HCT116 (cell line): Measurements from ENCODE around the gene TRPV4. TPM values are rescaled to one million over a fixed set of nuclear protein-coding genes. Genes with fewer than 3 reads are reported as not detected.

Experiments used
- ATAC-seq: fragments of 200-7000 bp; cut with Tn5 transposase; 2 replicates; pipeline ENCODE4 v1.9.1; 2020; ENCODE audit warnings: mild to moderate bottlenecking, moderate library complexity
- BruUV-seq: library from RNA; stranded (reverse); fragments of 400-500 nt; replicated peaks from 2 replicates; lab custom pipeline; 2021; lab: Mats Ljungman, UMichigan
- CTCF ChIA-PET: fragments of 300-600 bp; sonication (Branson Sonifier 250); formaldehyde crosslinking; loops from one replicate; lab custom pipeline; 2021; ENCODE audit warnings: antibody characterized with exemption; lab: Charles Lee
- POLR2A ChIA-PET: fragments of 300-600, 350-600 bp; sonication (Branson Sonifier 250); formaldehyde crosslinking; loops from one replicate; lab custom pipeline; 2021; ENCODE audit warnings: antibody characterized with exemption; lab: Charles Lee
- RAD21 ChIA-PET, 2 experiments: fragments of 300-600 bp; sonication (Branson Sonifier 250); formaldehyde crosslinking; loops; one replicate each; lab custom pipeline; 2023; ENCODE audit warnings: low total read pairs in 2 of 2; ENCODE audit not compliant: uncharacterized antibody in 2 of 2, unreplicated experiment in 2 of 2, low non-redundant PET in 1 of 2; lab: Charles Lee
- DNase-seq: peaks from one replicate; pipeline ENCODE4 v3.0.0-alpha.2; 2010; ENCODE audit warnings: low read depth, low spot score
- H2AFZ ChIP-seq: fragments of 200-600 bp; shearing (Covaris generic), sonication (generic); 2 replicates; pipeline ENCODE4 v1.6.1; 2017; ENCODE audit warnings: low read depth, mixed run types, mixed read lengths, antibody characterized with exemption, low read length; ENCODE audit not compliant: poor library complexity, severe bottlenecking
- H3K27ac ChIP-seq: 2 replicates; pipeline ENCODE4 v1.5.1; 2012; ENCODE audit warnings: low read depth, low read length
- H3K27me3 ChIP-seq: fragments of 200-600 bp; sonication (generic); 2 replicates; pipeline ENCODE4 v1.6.1; 2016; ENCODE audit warnings: mixed run types, low read length, mixed read lengths; ENCODE audit not compliant: insufficient read depth
- H3K36me3 ChIP-seq, 2 experiments: fragments of 200-500 bp in 1 of 2; fragments of 200-600 bp in 1 of 2; sonication (Bioruptor generic) in 1 of 2; sonication (generic) in 1 of 2; 2 replicates each; pipeline versions ENCODE4 v1.5.1 to v1.6.1; 2014 to 2016; ENCODE audit warnings: low read length in 2 of 2, inconsistent platforms in 1 of 2, mixed read lengths in 1 of 2, mixed run types in 1 of 2; ENCODE audit not compliant: insufficient read depth in 2 of 2, control insufficient read depth in 1 of 2
- H3K4me1 ChIP-seq, 2 experiments: fragments of 200-600 bp in 1 of 2; sonication (generic) in 1 of 2; 2 replicates each; pipeline versions ENCODE4 v1.5.1 to v1.6.1; 2012 to 2017; ENCODE audit warnings: low read length in 2 of 2, inconsistent platforms in 1 of 2, mild to moderate bottlenecking in 1 of 2, mixed read lengths in 1 of 2, mixed run types in 1 of 2, moderate library complexity in 1 of 2; ENCODE audit not compliant: insufficient read depth in 2 of 2, control insufficient read depth in 1 of 2
- H3K4me2 ChIP-seq: fragments of 200-600 bp; sonication (generic); 2 replicates; pipeline ENCODE4 v1.6.1; 2017; ENCODE audit warnings: mixed run types, low read length, mixed read lengths
- H3K4me3 ChIP-seq, 2 experiments: fragments of 200-600 bp in 1 of 2; sonication (generic) in 1 of 2; replicated peaks in 1 of 2; 2 replicates each; pipeline ENCODE4 v1.5.1; 2011 to 2016; ENCODE audit warnings: low read length in 2 of 2, control low read depth in 1 of 2, low read depth in 1 of 2, mild to moderate bottlenecking in 1 of 2, mixed read lengths in 1 of 2, mixed run types in 1 of 2
- H3K79me2 ChIP-seq: fragments of 200-600 bp; sonication (generic); 2 replicates; pipeline ENCODE4 v1.6.1; 2017; ENCODE audit warnings: mild to moderate bottlenecking, mixed run types, low read length, moderate library complexity, mixed read lengths; ENCODE audit not compliant: insufficient read depth
- H3K9ac ChIP-seq: fragments of 200-600 bp; sonication (generic); 2 replicates; pipeline ENCODE4 v1.6.1; 2016; ENCODE audit warnings: low read length, mixed read lengths
- H3K9me2 ChIP-seq: fragments of 200-600 bp; sonication (generic), shearing (Covaris generic); 2 replicates; pipeline ENCODE4 v1.6.1; 2017; ENCODE audit warnings: mixed run types, mild to moderate bottlenecking, moderate library complexity; ENCODE audit not compliant: insufficient read depth
- H3K9me3 ChIP-seq, 2 experiments: fragments of 200-500 bp in 1 of 2; fragments of 200-600 bp in 1 of 2; sonication (Bioruptor generic) in 1 of 2; sonication (generic) in 1 of 2; 2 replicates each; pipeline ENCODE4 v1.6.1; 2014 to 2017; ENCODE audit warnings: low read length in 2 of 2, mixed read lengths in 2 of 2, inconsistent platforms in 1 of 2, low read depth in 1 of 2, mild to moderate bottlenecking in 1 of 2, mixed run types in 1 of 2, moderate library complexity in 1 of 2; ENCODE audit not compliant: control insufficient read depth in 1 of 2, insufficient read depth in 1 of 2
- H4K20me1 ChIP-seq: fragments of 200-600 bp; sonication (generic), shearing (Covaris generic); 2 replicates; pipeline ENCODE4 v1.6.1; 2017; ENCODE audit warnings: mixed run types, mild to moderate bottlenecking, moderate library complexity; ENCODE audit not compliant: insufficient read depth
- CEBPB ChIP-seq: IDR thresholded peaks from 2 replicates; pipeline ENCODE4 v1.6.1; 2012; ENCODE audit warnings: low read depth
- EGR1 ChIP-seq: IDR thresholded peaks from 2 replicates; pipeline ENCODE4 v1.6.1; 2012; ENCODE audit warnings: low read depth
- ELF1 ChIP-seq: IDR thresholded peaks from 2 replicates; pipeline ENCODE4 v1.6.1; 2012; ENCODE audit warnings: low read depth, borderline replicate concordance
- EZH2phosphoT487 ChIP-seq: fragments of 200-600 bp; IDR thresholded peaks from 2 replicates; pipeline ENCODE4 v1.6.1; 2018; ENCODE audit warnings: antibody characterized with exemption, borderline replicate concordance
- FOSL1 ChIP-seq: IDR thresholded peaks from 2 replicates; pipeline ENCODE4 v1.6.1; 2012; ENCODE audit warnings: low read depth
- JUND ChIP-seq: IDR thresholded peaks from 2 replicates; pipeline ENCODE4 v1.6.1; 2012
- MAX ChIP-seq: IDR thresholded peaks from 2 replicates; pipeline ENCODE4 v1.6.1; 2012
- POLR2A ChIP-seq: IDR thresholded peaks from 2 replicates; pipeline ENCODE4 v1.7.0; 2011; ENCODE audit warnings: borderline replicate concordance; ENCODE audit not compliant: insufficient read depth, insufficient read length; ENCODE audit errors: extremely low read depth
- POLR2AphosphoS5 ChIP-seq: IDR thresholded peaks from 2 replicates; pipeline ENCODE4 v1.6.1; 2011; ENCODE audit warnings: mild to moderate bottlenecking, low read depth, low read length, moderate library complexity
- RAD21 ChIP-seq: IDR thresholded peaks from 2 replicates; pipeline ENCODE4 v1.6.1; 2012; ENCODE audit warnings: low read depth, mild to moderate bottlenecking
- REST ChIP-seq: IDR thresholded peaks from 2 replicates; pipeline ENCODE4 v1.6.1; 2012; ENCODE audit warnings: low read depth
- SP1 ChIP-seq: IDR thresholded peaks from 2 replicates; pipeline ENCODE4 v1.6.1; 2012; ENCODE audit warnings: low read depth
- TCF7L2 ChIP-seq: IDR thresholded peaks from 2 replicates; pipeline ENCODE4 v1.7.0; 2011; ENCODE audit warnings: borderline replicate concordance, inconsistent platforms; ENCODE audit not compliant: insufficient read depth, insufficient read length; ENCODE audit errors: extremely low read depth
- ZNF274 ChIP-seq: fragments of 200-500 bp; sonication (Bioruptor generic); IDR thresholded peaks from 2 replicates; pipeline ENCODE4 v1.6.1; 2014; ENCODE audit warnings: mild to moderate bottlenecking, low read depth, low read length, inconsistent platforms
- intact Hi-C: fragments of 100-400 bp; cut with micrococcal nuclease; formaldehyde crosslinking; loops from 2 replicates; pipeline ENCODE4 v1.10.0; 2022
- total RNA-seq: library from RNA; stranded (reverse); gene quantifications from one replicate; pipeline ENCODE4 v1.2.1, GENCODE V29; 2021; ENCODE audit not compliant: unreplicated experiment

TRPV4 gene
- total RNA-seq, 1 experiment from 2014 or later: 0.54 TPM

GRCh38 chr12:109770861-109771670, 62.1 kb downstream of the TRPV4 start:
- peaks cover 8% of the 10 kb centered on the region; the same call in 1 of the 2 replicates for H3K79me2 ChIP-seq
- no peak overlapping the region for H3K4me3 ChIP-seq
- BruUV-seq: no TSS peak
- TF ChIP-seq REST (no peak), FOSL1 (no peak), EGR1 (no peak), ZNF274 (no peak), POLR2A (no peak), TCF7L2 (no peak), SP1 (no peak), EZH2phosphoT487 (no peak), MAX (no peak), RAD21 (no peak), ELF1 (no peak), POLR2AphosphoS5 (no peak), CEBPB (no peak), JUND (no peak)
- TF ChIP-seq, all 23 proteins: peak for 0
- H3K9ac ChIP-seq: no peak overlapping the region
- DNase-seq (no peak), ATAC-seq (no peak)
- no peak overlapping the region for H3K27ac ChIP-seq
- ChIA-PET POLR2A (no interaction called here), CTCF (interaction anchor here (4.7 kb wide), 1 partner anchor 173 kb away, joined by 64 read pairs; no protein-coding TSS in a partner anchor), RAD21 (interaction anchor here in 1 of 2 experiments (0.9 kb wide), 1 partner anchor 174 kb away, joined by 3 read pairs; no protein-coding TSS in a partner anchor)
- no peaks in the 10 kb centered on the region for H4K20me1 ChIP-seq
- H3K36me3 ChIP-seq: no peaks in the 10 kb centered on the region
- H3K27me3 ChIP-seq: no peaks in the 10 kb centered on the region
- no peak overlapping the region for H2AFZ ChIP-seq
- peaks cover 5 to 26% of the 10 kb centered on the region in 2 experiments for H3K4me1 ChIP-seq
- H3K9me3 ChIP-seq: no peaks in the 10 kb centered on the region
- H3K4me2 ChIP-seq: no peak overlapping the region
- intact Hi-C loops: no loop called here
- no peaks in the 10 kb centered on the region for H3K9me2 ChIP-seq
